Prostate gland (tissue), 2 donors: ENCODE results near the gene TP53BP2. TPM values are rescaled to one million over a fixed set of nuclear protein-coding genes. Genes with fewer than 3 reads are reported as not detected.

ENCODE experiments used
- DNase-seq: peaks from one replicate; pipeline ENCODE4 v3.0.0-alpha.2; 2019; ENCODE audit warnings: low spot score
- H3K27ac ChIP-seq, 2 donors: fragments of 200-600 bp; sonication (generic); 2 replicates each; pipeline ENCODE4 v1.5.1; 2017 to 2019
- H3K27me3 ChIP-seq: fragments of 200-600 bp; sonication (generic); replicated peaks from 2 replicates; pipeline ENCODE4 v1.5.1; 2019; ENCODE audit not compliant: insufficient read depth
- H3K36me3 ChIP-seq, 2 donors: fragments of 200-600 bp; sonication (generic); 1 replicate in 1 of 2; 2 replicates in 1 of 2; pipeline versions ENCODE4 v1.5.1 to v1.8.1; 2017 to 2019
- H3K4me1 ChIP-seq: fragments of 200-600 bp; sonication (generic); replicated peaks from 2 replicates; pipeline ENCODE4 v1.5.1; 2019
- H3K4me3 ChIP-seq, 2 donors: fragments of 200-600 bp; sonication (generic); 2 replicates each; pipeline ENCODE4 v1.5.1; 2017 to 2019
- H3K9me3 ChIP-seq: fragments of 200-600 bp; sonication (generic); 2 replicates; pipeline ENCODE4 v1.5.1; 2017
- POLR2A ChIP-seq: fragments of 450-650 bp; IDR thresholded peaks from one replicate; pipeline ENCODE4 v1.6.1; 2016; ENCODE audit warnings: antibody characterized with exemption, mild to moderate bottlenecking
- POLR2AphosphoS5 ChIP-seq: sonication (generic); formaldehyde crosslinking; IDR thresholded peaks from one replicate; pipeline ENCODE4 v1.6.1; 2017; ENCODE audit warnings: antibody characterized with exemption
- WGBS: methylation state at CpG from one replicate; pipeline ENCODE4 v1.1.5; 2018; 5-methylcytosine and 5-hydroxymethylcytosine counted together
- intact Hi-C: fragments of 100-400 bp; cut with DNase I; formaldehyde crosslinking; loops from one replicate; pipeline ENCODE4 v1.14.2; 2022
- total RNA-seq, 2 donors: library from RNA; depleted of rRNA; stranded (reverse); fragments of >200 nt; gene quantifications; one replicate each; pipeline ENCODE4 v1.1.0, GENCODE V29; 2016
- TF ChIP-seq, protein P1 (sequence below), 4 experiments: fragments of 200-600 bp in 2 of 4; fragments of 450-650 bp in 2 of 4; sonication (generic) in 2 of 4; IDR thresholded peaks; 1 replicate in 3 of 4; 2 replicates in 1 of 4; pipeline ENCODE4 v1.5.1; 2016 to 2019; ENCODE audit warnings: antibody characterized with exemption in 4 of 4, mild to moderate bottlenecking in 2 of 4, moderate library complexity in 2 of 4

TP53BP2 gene
- total RNA-seq, 2 donors from 2014 or later, result 28.0 to 103 TPM

DNA sequence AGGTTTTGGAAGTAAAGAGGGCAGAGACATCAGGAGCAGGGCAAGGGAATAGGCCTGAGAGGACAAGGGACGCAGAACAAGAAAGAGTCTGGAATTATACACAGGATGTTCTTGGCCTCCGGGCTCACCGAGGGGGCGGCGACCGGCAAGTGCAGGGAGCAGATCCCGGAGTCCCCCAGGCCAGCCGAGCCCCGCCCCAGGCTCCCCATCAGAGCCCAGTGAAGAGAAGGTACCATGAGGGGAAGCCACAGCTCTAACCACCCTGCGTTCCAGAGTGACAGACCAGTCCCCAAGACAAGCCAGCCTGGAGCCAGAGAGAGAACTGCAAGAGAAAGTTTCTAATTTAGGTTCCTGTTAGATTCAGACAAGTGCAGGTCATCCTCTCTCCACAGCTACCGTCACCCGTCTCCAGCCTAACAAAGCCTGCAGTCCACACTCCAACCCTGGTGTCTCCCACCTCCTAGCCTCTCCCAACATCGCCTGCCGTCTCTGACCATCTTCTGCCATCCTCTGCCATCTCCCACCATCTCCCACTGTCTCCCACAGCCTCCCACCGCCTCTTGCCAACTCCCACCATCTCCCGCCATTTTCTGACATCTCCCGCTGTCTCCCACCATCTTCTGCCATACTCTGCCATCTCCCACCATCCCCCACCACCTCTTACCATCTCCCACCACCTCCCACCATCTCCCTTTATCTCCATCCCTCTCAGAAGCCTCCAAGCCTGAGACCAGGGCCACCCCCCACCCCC, 90.9 kb downstream of the TP53BP2 start:
- Histone ChIP-seq H3K27ac (no peak overlapping the region), H3K9me3 (no peaks in the 10 kb centered on the region), H3K4me1 (no peaks in the 10 kb centered on the region), H3K4me3 (no peak overlapping the region), H3K27me3 (no peaks in the 10 kb centered on the region), H3K36me3 (no peaks in the 10 kb centered on the region)
- no peak for DNase-seq
- TF ChIP-seq POLR2AphosphoS5 (no peak), POLR2A (no peak)
- TF ChIP-seq, protein P1, sequence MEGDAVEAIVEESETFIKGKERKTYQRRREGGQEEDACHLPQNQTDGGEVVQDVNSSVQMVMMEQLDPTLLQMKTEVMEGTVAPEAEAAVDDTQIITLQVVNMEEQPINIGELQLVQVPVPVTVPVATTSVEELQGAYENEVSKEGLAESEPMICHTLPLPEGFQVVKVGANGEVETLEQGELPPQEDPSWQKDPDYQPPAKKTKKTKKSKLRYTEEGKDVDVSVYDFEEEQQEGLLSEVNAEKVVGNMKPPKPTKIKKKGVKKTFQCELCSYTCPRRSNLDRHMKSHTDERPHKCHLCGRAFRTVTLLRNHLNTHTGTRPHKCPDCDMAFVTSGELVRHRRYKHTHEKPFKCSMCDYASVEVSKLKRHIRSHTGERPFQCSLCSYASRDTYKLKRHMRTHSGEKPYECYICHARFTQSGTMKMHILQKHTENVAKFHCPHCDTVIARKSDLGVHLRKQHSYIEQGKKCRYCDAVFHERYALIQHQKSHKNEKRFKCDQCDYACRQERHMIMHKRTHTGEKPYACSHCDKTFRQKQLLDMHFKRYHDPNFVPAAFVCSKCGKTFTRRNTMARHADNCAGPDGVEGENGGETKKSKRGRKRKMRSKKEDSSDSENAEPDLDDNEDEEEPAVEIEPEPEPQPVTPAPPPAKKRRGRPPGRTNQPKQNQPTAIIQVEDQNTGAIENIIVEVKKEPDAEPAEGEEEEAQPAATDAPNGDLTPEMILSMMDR (IDR thresholded peaks at IDR 0.05), result no peak
- WGBS, result 95% methylated on average over 17 of the region's 17 CpGs
- intact Hi-C loops, result no loop called here

- Histone ChIP-seq H3K36me3 (no peaks in the 10 kb centered on the region), H3K9me3 (no peaks in the 10 kb centered on the region), H3K4me3 (no peak overlapping the region), H3K4me1 (peaks cover 4% of the 10 kb centered on the region), H3K27ac (no peak overlapping the region), H3K27me3 (no peaks in the 10 kb centered on the region)
- no peak for DNase-seq
- TF ChIP-seq POLR2AphosphoS5 (no peak), POLR2A (no peak)
- TF ChIP-seq, protein P1 (IDR thresholded peaks at IDR 0.05), result no peak
- intact Hi-C loops, result no loop called here
- 83% methylated on average over 15 of the region's 15 CpGs for whole genome bisulfite sequencing
Measured at GRCh38 chr1:223752721-223753515, 92.8 kb downstream of the TP53BP2 start.

GRCh38 chr1:223751696-223752095, 94.1 kb downstream of the TP53BP2 start:
- Histone ChIP-seq H3K27ac (no peak overlapping the region), H3K27me3 (no peaks in the 10 kb centered on the region), H3K4me3 (no peak overlapping the region), H3K36me3 (no peaks in the 10 kb centered on the region), H3K9me3 (no peaks in the 10 kb centered on the region), H3K4me1 (peaks cover 4% of the 10 kb centered on the region)
- 96% methylated on average over 4 of the region's 4 CpGs for WGBS
- DNase-seq, result no peak
- TF ChIP-seq POLR2A (no peak), POLR2AphosphoS5 (no peak)
- TF ChIP-seq, protein P1 (IDR thresholded peaks at IDR 0.05), result no peak
- intact Hi-C loops, result no loop called here

DNA sequence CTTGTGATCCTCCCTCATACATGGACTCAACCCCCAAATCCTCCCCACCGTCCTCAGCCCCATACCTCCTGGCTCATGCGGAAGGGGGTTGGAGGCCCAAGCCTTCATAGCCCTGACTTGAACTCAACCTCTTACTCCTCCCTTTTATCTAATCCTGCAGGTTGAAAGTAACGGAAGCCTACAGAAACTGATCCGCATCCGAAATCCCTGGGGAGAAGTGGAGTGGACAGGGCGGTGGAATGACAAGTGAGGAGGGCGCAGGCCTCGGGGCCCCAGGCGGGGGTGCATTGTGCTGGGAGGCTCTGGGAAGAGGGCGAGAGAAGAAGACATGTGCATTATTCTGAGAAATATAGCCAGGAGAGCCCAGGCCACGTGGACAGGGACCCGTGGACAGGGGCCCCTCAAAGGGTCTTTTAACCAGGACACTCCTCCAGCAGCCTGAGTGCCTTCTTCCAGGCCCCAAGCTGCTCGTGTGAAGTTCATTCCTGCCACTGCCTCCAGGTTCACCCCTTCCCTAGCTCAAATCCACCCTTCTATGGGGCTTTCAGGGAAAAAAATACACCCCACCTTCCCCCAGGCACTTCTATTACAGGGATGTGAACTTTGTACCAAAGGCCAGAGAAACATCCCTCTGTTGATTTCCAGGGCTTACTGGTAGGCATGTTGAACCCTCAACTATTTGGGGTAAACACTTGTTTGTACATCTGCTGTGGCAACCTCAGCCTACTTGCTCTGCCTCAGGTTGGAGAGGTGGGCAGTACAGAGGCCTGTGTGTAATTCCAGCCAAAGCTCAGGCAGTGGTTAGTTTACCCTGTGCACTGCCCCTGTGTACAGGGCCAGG, 94.8 kb downstream of the TP53BP2 start:
- H3K36me3 ChIP-seq, result no peaks in the 10 kb centered on the region
- 91% methylated on average over 13 of the region's 13 CpGs for WGBS
- H3K9me3 ChIP-seq, result no peaks in the 10 kb centered on the region
- TF ChIP-seq POLR2AphosphoS5, result no peak
- DNase-seq, result no peak
- H3K4me1 ChIP-seq, result peaks cover 4% of the 10 kb centered on the region
- intact Hi-C loops, result no loop called here
- H3K27ac ChIP-seq, result no peak overlapping the region
- H3K4me3 ChIP-seq, result no peak overlapping the region
- no peaks in the 10 kb centered on the region for H3K27me3 ChIP-seq
